Mesodermal cell (in vitro differentiated cells): Measurements from ENCODE around the gene TMEM91.

Experiments used
- H3K27ac ChIP-seq: 2 replicates; pipeline ENCODE4 v1.7.0; 2013; ENCODE audit warnings: mild to moderate bottlenecking, low read depth, low read length, moderate library complexity; ENCODE audit not compliant: severe bottlenecking
- H3K36me3 ChIP-seq: 2 replicates; pipeline ENCODE4 v1.7.1; 2013; ENCODE audit warnings: mild to moderate bottlenecking, low read length, moderate library complexity; ENCODE audit not compliant: control insufficient read depth, insufficient read depth
- H3K4me1 ChIP-seq: one replicate; pipeline ENCODE4 v1.7.1; 2013; ENCODE audit warnings: mild to moderate bottlenecking, low read length; ENCODE audit not compliant: insufficient read depth, control insufficient read depth, poor library complexity, severe bottlenecking
- H3K4me3 ChIP-seq: 2 replicates; pipeline ENCODE4 v1.7.0; 2013; ENCODE audit warnings: low read length, control low read depth, mild to moderate bottlenecking; ENCODE audit not compliant: insufficient read depth, poor library complexity, severe bottlenecking; ENCODE audit errors: extremely low read depth
- H3K9me3 ChIP-seq: 2 replicates; pipeline ENCODE4 v1.7.1; 2013; ENCODE audit warnings: mild to moderate bottlenecking, low read length, moderate library complexity; ENCODE audit not compliant: control insufficient read depth
- WGBS, 2 experiments: methylation state at CpG; one replicate each; pipeline ENCODE4 v1.1.5; 2013; ENCODE audit warnings: missing lambda C conversion rate in 2 of 2; ENCODE audit not compliant: insufficient coverage in 2 of 2; 5-methylcytosine and 5-hydroxymethylcytosine counted together

The TMEM91 gene

GRCh38 chr19:41411100-41411967, 35.0 kb downstream of the TMEM91 start:
- 78 to 82% methylated on average over 6 of the region's 9 CpGs for WGBS, 2 experiments
- no peak overlapping the region for H3K27ac ChIP-seq
- H3K4me1 ChIP-seq, result peaks cover 5% of the 10 kb centered on the region
- H3K9me3 ChIP-seq, result no peaks in the 10 kb centered on the region
- H3K36me3 ChIP-seq, result peaks cover 31% of the 10 kb centered on the region
- H3K4me3 ChIP-seq, result no peak overlapping the region

- no peaks in the 10 kb centered on the region for H3K9me3 ChIP-seq
- peaks cover 36% of the 10 kb centered on the region for H3K36me3 ChIP-seq
- no peak overlapping the region for H3K27ac ChIP-seq
- WGBS, 2 experiments, result 82 to 84% methylated on average over 10 to 11 of the region's 11 CpGs
- H3K4me1 ChIP-seq, result peaks cover 5% of the 10 kb centered on the region
- no peak overlapping the region for H3K4me3 ChIP-seq
Measured at GRCh38 chr19:41411968-41412265, 35.6 kb downstream of the TMEM91 start.

GRCh38 chr19:41412953-41413352, 36.6 kb downstream of the TMEM91 start:
- 85 to 88% methylated on average over 3 to 5 of the region's 5 CpGs for WGBS, 2 experiments

GRCh38 chr19:41413947-41414346, 37.6 kb downstream of the TMEM91 start:
- 86 to 96% methylated on average over 9 to 10 of the region's 10 CpGs for WGBS, 2 experiments
- H3K36me3 ChIP-seq, result peaks cover 46% of the 10 kb centered on the region
- H3K27ac ChIP-seq, result no peak overlapping the region
- H3K4me1 ChIP-seq, result no peaks in the 10 kb centered on the region
- no peaks in the 10 kb centered on the region for H3K9me3 ChIP-seq
- no peak overlapping the region for H3K4me3 ChIP-seq

More at GRCh38 chr19:41412953-41413352, 36.6 kb downstream of the TMEM91 start:
- Histone ChIP-seq H3K36me3 (peaks cover 37% of the 10 kb centered on the region), H3K4me3 (no peak overlapping the region), H3K4me1 (no peaks in the 10 kb centered on the region), H3K27ac (no peak overlapping the region), H3K9me3 (no peaks in the 10 kb centered on the region)

GRCh38 chr19:41414461-41414860, 38.1 kb downstream of the TMEM91 start:
- Histone ChIP-seq H3K27ac (no peak overlapping the region), H3K9me3 (no peaks in the 10 kb centered on the region), H3K4me1 (no peaks in the 10 kb centered on the region), H3K4me3 (no peak overlapping the region), H3K36me3 (peaks cover 51% of the 10 kb centered on the region)
- 81 to 94% methylated on average over 6 to 9 of the region's 9 CpGs for WGBS, 2 experiments

- peaks cover 58% of the 10 kb centered on the region for H3K36me3 ChIP-seq
- no peak overlapping the region for H3K27ac ChIP-seq
- 90 to 98% methylated on average over 6 to 7 of the region's 9 CpGs for WGBS, 2 experiments
- H3K4me1 ChIP-seq, result no peaks in the 10 kb centered on the region
- no peak overlapping the region for H3K4me3 ChIP-seq
- no peaks in the 10 kb centered on the region for H3K9me3 ChIP-seq
Measured at GRCh38 chr19:41415154-41415571, 38.8 kb downstream of the TMEM91 start.

GRCh38 chr19:41416194-41416674, 39.9 kb downstream of the TMEM91 start:
- peaks cover 58% of the 10 kb centered on the region for H3K36me3 ChIP-seq
- no peaks in the 10 kb centered on the region for H3K4me1 ChIP-seq
- H3K4me3 ChIP-seq, result no peak overlapping the region
- no peak overlapping the region for H3K27ac ChIP-seq
- 93 to 94% methylated on average over 11 to 12 of the region's 12 CpGs for WGBS, 2 experiments
- H3K9me3 ChIP-seq, result no peaks in the 10 kb centered on the region

GRCh38 chr19:41420101-41420880, 44.0 kb downstream of the TMEM91 start:
- H3K27ac ChIP-seq, result no peak overlapping the region
- H3K36me3 ChIP-seq, result peaks cover 62% of the 10 kb centered on the region
- H3K9me3 ChIP-seq, result no peaks in the 10 kb centered on the region
- no peak overlapping the region for H3K4me3 ChIP-seq
- H3K4me1 ChIP-seq, result no peaks in the 10 kb centered on the region
- WGBS, 2 experiments, result 87 to 91% methylated on average over 6 to 7 of the region's 8 CpGs

GRCh38 chr19:41421314-41421713, 45.0 kb downstream of the TMEM91 start:
- Histone ChIP-seq H3K4me1 (no peaks in the 10 kb centered on the region), H3K9me3 (no peaks in the 10 kb centered on the region), H3K36me3 (peaks cover 61% of the 10 kb centered on the region), H3K4me3 (no peak overlapping the region), H3K27ac (no peak overlapping the region)
- 95 to 97% methylated on average over 4 to 6 of the region's 6 CpGs for WGBS, 2 experiments

- H3K4me1 ChIP-seq, result peaks cover 5% of the 10 kb centered on the region
Measured at GRCh38 chr19:41421973-41422372, 45.6 kb downstream of the TMEM91 start.

More at GRCh38 chr19:41421973-41422372, 45.6 kb downstream of the TMEM91 start:
- H3K27ac ChIP-seq, result no peak overlapping the region
- H3K9me3 ChIP-seq, result no peaks in the 10 kb centered on the region
- H3K36me3 ChIP-seq, result peaks cover 55% of the 10 kb centered on the region
- no peak overlapping the region for H3K4me3 ChIP-seq
- 95 to 96% methylated on average over 17 to 18 of the region's 20 CpGs for WGBS, 2 experiments
